Subcutaneous adipose tissue (tissue), 4 donors: ENCODE measurements around the gene RAB4A. TPM values are rescaled to one million over a fixed set of nuclear protein-coding genes. Genes with fewer than 3 reads are reported as not detected.

Experiments
- total RNA-seq, 4 donors: library from RNA; depleted of rRNA; stranded (reverse); fragments of >200 nt; gene quantifications; one replicate each; pipeline ENCODE4 v1.1.0, GENCODE V29; 2016
- TF ChIP-seq, protein P1 (sequence below): fragments of 450-650 bp; IDR thresholded peaks from one replicate; pipeline ENCODE4 v1.5.1; 2016; ENCODE audit warnings: low read depth, mild to moderate bottlenecking, control low read depth, antibody characterized with exemption, moderate library complexity

Gene RAB4A
- total RNA-seq, 4 donors from 2014 or later = 26.0 to 46.2 (median 37.5) TPM

GRCh38 chr1:229339520-229339919, 68.6 kb downstream of the RAB4A start:
- TF ChIP-seq, protein P1, sequence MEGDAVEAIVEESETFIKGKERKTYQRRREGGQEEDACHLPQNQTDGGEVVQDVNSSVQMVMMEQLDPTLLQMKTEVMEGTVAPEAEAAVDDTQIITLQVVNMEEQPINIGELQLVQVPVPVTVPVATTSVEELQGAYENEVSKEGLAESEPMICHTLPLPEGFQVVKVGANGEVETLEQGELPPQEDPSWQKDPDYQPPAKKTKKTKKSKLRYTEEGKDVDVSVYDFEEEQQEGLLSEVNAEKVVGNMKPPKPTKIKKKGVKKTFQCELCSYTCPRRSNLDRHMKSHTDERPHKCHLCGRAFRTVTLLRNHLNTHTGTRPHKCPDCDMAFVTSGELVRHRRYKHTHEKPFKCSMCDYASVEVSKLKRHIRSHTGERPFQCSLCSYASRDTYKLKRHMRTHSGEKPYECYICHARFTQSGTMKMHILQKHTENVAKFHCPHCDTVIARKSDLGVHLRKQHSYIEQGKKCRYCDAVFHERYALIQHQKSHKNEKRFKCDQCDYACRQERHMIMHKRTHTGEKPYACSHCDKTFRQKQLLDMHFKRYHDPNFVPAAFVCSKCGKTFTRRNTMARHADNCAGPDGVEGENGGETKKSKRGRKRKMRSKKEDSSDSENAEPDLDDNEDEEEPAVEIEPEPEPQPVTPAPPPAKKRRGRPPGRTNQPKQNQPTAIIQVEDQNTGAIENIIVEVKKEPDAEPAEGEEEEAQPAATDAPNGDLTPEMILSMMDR = no peak

DNA sequence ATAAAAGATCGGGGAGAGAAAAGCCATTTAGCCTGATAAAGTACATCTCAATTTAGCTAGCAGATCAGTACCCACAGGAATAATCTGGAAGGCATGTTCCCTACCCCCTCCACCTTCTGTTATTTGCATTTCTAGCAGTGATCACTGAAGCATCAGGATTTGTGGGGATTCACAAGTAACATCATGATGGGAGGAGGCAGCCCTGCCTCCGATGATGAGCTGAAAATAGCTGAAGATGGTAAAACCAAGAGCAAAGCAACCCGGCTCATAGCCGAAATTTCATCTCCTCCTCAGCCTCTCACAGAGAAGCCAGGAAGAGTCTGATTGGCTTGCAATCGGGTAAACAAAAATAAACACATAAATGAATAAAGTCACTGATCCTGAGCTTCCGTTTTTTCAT, 69.6 kb downstream of the RAB4A start:
- TF ChIP-seq, protein P1 = no peak

GRCh38 chr1:229341774-229342655, 71.1 kb downstream of the RAB4A start:
- TF ChIP-seq, protein P1 = no peak

DNA sequence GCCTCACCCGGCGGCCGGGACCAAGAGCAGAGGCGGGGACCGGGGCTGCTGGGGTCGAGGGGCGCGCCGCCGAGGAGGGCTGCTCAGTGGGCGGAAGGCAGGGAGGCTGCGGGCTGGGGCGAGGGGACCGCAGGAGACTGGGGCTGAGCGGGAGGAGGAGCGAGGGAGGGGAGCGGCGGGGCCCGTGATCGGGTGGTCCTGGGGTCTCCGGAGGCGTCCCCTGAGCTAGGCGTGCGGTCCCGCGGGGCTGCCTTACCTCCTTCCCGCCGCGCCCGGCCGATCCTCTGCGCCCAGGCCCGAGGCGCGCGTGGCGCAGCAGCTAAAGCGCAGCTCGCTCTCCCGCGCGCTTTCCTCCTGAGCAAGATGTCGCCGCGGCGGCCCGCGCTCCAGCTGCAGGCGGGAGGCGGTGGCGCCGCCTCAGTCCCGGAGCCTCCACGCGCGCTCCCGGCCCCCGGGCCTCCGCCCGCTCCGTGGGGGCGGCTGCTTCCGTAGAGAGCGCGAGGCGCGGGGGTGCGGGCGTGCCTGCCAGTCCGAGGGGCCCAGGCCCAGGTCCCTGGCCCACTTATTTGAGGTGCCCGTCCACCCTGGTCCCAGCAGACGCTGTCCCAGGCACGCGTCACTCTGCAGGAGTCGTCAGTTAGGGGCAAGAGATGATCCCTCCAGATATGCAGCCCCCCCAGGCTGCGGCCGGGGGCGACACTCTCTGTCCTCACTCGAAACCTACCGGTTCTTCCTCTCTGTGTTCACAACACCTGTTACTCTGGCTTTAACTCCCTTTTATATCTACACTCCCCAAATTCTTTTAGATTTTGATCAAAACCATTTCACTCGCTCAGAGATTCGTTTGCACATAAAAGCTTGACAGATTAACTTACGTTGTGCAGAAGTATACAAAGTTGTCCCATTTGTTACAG, 72.0 kb downstream of the RAB4A start, which contains the start of gene CCSAP:
Gene CCSAP (minus strand): TSS at position 392 of the 914 bp plus-strand sequence. CDS start 582 bp downstream, outside the sequence.
- TF ChIP-seq, protein P1 = no peak

DNA sequence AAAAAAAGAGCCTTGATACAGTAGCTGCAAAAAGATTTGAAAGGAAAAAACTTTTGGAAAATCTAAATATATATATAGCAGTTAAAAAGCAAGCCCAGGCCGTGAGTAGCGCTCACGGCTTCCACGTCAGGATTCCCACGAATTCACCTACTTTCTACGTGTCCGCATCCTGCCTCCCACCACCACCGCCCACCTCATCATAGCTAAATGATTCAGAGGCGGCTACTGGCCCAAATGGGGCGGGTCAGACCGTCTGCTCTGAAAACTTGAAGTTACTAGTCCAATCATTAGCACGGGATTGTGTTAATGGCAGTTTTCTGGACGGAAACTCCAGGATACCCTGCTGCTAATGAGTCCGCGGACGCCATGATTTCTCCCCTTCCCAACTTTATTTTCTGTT, 73.2 kb downstream of the RAB4A start:
- TF ChIP-seq, protein P1 = no peak

- TF ChIP-seq, protein P1 = no peak
These were observed 74.2 kb downstream of the RAB4A start for GRCh38 chr1:229344937-229345684.
